Transverse colon (tissue), 4 donors: ENCODE measurements around the gene ITGBL1. TPM values are rescaled to one million over a fixed set of nuclear protein-coding genes. Genes with fewer than 3 reads are reported as not detected.

Source experiments
- DNase-seq: peaks from one replicate; pipeline ENCODE4 v3.0.0-alpha.2; 2019
- H3K27ac ChIP-seq, 4 donors: fragments of 200-600 bp; sonication (generic); 2 replicates each; pipeline ENCODE4 v1.5.1; 2016 to 2018; ENCODE audit warnings: inconsistent platforms in 4 of 4
- H3K27me3 ChIP-seq: fragments of 200-600 bp; sonication (generic); 2 replicates; pipeline ENCODE4 v1.5.1; 2017; ENCODE audit warnings: inconsistent platforms
- H3K36me3 ChIP-seq, 4 donors: fragments of 200-600 bp; sonication (generic); 2 replicates each; pipeline ENCODE4 v1.5.1; 2017 to 2019; ENCODE audit warnings: inconsistent platforms in 4 of 4
- H3K4me1 ChIP-seq, 4 donors: fragments of 200-600 bp; sonication (generic); 2 replicates each; pipeline ENCODE4 v1.5.1; 2017 to 2020; ENCODE audit warnings: inconsistent platforms in 4 of 4
- H3K4me3 ChIP-seq, 4 donors: fragments of 200-600 bp; sonication (generic); 1 replicate in 1 of 4; 2 replicates in 3 of 4; pipeline versions ENCODE4 v1.5.1 to v1.6.1; 2017 to 2019; ENCODE audit warnings: inconsistent platforms in 4 of 4
- H3K9me3 ChIP-seq, 2 donors: fragments of 200-600 bp; sonication (generic); 2 replicates each; pipeline ENCODE4 v1.5.1; 2017 to 2019; ENCODE audit warnings: inconsistent platforms in 2 of 2
- CTCF ChIP-seq, 5 experiments: fragments of 200-600 bp in 3 of 5; fragments of 450-650 bp in 2 of 5; sonication (generic) in 3 of 5; IDR thresholded peaks; 1 replicate in 2 of 5; 2 replicates in 3 of 5; pipeline ENCODE4 v1.5.1; 2016 to 2017; ENCODE audit warnings: antibody characterized with exemption in 5 of 5, inconsistent platforms in 3 of 5, mild to moderate bottlenecking in 2 of 5, moderate library complexity in 1 of 5
- EP300 ChIP-seq: sonication (generic); formaldehyde crosslinking; IDR thresholded peaks from one replicate; pipeline ENCODE4 v1.6.1; 2017; ENCODE audit warnings: antibody characterized with exemption, low read depth
- POLR2A ChIP-seq: fragments of 450-650 bp; IDR thresholded peaks from one replicate; pipeline ENCODE4 v1.6.1; 2016; ENCODE audit warnings: antibody characterized with exemption, mild to moderate bottlenecking, moderate library complexity
- POLR2AphosphoS5 ChIP-seq, 3 donors: sonication (generic); formaldehyde crosslinking; IDR thresholded peaks; one replicate each; pipeline ENCODE4 v1.6.1; 2016; ENCODE audit warnings: antibody characterized with exemption in 3 of 3
- WGBS, 2 donors: methylation state at CpG; one replicate each; pipeline ENCODE4 v1.1.5; 2018; ENCODE audit warnings: low coverage in 1 of 2; 5-methylcytosine and 5-hydroxymethylcytosine counted together
- in situ Hi-C, 4 donors: fragments of 200-750 bp; cut with MboI; loops; one replicate each; pipeline versions ENCODE4 v1.15.0 to v1.15.1; 2017; ENCODE audit warnings: low sequenced_read_pairs in 3 of 4, low pct_ligation_motif_present in 1 of 4, low pct_unique_long_range_greater_than_20kb in 1 of 4
- intact Hi-C: fragments of 100-400 bp; cut with DNase I; formaldehyde crosslinking; loops from one replicate; pipeline ENCODE4 v1.15.1; 2023; ENCODE audit warnings: low total_unique reads
- total RNA-seq, 4 donors: library from RNA; depleted of rRNA; stranded (reverse); fragments of >200 nt; gene quantifications; one replicate each; pipeline ENCODE4 v1.1.0, GENCODE V29; 2016

The ITGBL1 gene
- total RNA-seq, 4 donors from 2014 or later = 0.48 to 0.80 (median 0.68) TPM; not detected in 1

DNA sequence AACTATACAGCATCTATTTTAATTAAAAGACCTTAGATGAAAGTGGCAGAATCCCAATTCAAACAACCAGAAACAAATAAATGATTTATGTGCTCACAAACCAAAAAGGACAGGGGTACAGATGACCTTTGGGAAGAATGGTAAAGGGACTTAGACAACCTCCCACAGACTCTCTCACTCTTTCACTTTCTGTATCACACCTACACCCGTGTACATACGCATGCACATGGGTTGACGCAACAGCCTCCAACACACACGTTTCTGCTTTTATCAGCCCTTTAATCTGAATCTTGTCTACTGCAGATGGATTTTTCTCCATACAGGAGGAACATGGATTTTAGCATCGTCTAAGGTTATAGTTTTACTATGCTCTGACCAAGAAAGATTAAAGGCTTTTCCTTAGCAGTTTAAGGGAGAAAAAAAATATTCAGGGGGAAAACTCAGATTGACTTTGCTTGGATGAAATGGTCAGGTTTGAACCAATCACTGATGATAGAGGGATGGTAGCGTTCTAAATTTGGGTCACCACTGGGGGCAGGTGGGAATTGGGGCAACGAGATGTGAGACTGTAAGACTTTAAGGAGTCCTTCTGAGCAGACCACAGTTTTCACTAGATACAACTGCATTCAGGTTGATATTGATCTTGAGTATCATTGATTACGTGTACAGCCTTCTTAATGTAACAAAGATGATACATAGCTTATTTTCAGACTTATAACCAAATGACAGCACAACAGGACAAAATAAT is 166.1 kb downstream of the ITGBL1 start:
- Histone ChIP-seq H3K9me3 (no peaks in the 10 kb centered on the region), H3K27me3 (no peaks in the 10 kb centered on the region), H3K4me1 (peaks cover 0 to 8% (median 1%) of the 10 kb centered on the region in 4 donors), H3K27ac (no peak overlapping the region), H3K36me3 (no peaks in the 10 kb centered on the region), H3K4me3 (no peak overlapping the region)
- intact Hi-C loops = no loop called here
- TF ChIP-seq CTCF (IDR thresholded peaks at IDR 0.05) = no peak
- no peak for TF ChIP-seq POLR2A
- in situ Hi-C loops = no loop called here
- 65 to 82% methylated on average over 7 to 8 of the region's 8 CpGs for WGBS, 2 donors
- no peak for DNase-seq

DNA sequence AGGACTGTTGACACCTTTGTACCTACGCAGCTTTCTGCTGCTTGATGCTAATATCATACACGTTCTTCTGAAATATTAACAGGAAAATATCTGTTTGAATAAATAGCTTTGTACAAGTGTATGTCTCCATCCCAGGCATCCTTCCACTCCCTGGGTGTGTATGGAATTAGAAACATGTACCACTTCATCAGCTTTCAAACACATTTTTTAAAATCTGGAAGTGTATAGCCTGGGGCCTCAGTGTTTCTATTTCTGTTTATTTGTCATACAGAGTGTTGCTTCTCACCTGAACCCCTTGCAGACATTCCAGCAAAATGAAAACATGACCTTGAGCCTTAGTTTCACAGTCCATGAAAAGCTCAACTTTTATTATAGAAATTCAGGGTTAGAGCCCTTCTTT is 168.6 kb downstream of the ITGBL1 start:
- no peaks in the 10 kb centered on the region for H3K27me3 ChIP-seq
- no peaks in the 10 kb centered on the region for H3K9me3 ChIP-seq
- H3K36me3 ChIP-seq = no peaks in the 10 kb centered on the region
- H3K4me3 ChIP-seq = no peak overlapping the region
- no peak for TF ChIP-seq POLR2AphosphoS5 (IDR thresholded peaks at IDR 0.05)
- no peak for TF ChIP-seq CTCF (IDR thresholded peaks at IDR 0.05)
- TF ChIP-seq EP300 = no peak
- no peak for TF ChIP-seq POLR2A
- no peak overlapping the region for H3K27ac ChIP-seq
- WGBS, 2 donors = 84 to 93% methylated on average over 2 of the region's 2 CpGs
- DNase-seq = no peak
- peaks cover 0 to 32% (median 20%) of the 10 kb centered on the region in 4 donors for H3K4me1 ChIP-seq
- in situ Hi-C loops = no loop called here
- intact Hi-C loops = no loop called here

DNA sequence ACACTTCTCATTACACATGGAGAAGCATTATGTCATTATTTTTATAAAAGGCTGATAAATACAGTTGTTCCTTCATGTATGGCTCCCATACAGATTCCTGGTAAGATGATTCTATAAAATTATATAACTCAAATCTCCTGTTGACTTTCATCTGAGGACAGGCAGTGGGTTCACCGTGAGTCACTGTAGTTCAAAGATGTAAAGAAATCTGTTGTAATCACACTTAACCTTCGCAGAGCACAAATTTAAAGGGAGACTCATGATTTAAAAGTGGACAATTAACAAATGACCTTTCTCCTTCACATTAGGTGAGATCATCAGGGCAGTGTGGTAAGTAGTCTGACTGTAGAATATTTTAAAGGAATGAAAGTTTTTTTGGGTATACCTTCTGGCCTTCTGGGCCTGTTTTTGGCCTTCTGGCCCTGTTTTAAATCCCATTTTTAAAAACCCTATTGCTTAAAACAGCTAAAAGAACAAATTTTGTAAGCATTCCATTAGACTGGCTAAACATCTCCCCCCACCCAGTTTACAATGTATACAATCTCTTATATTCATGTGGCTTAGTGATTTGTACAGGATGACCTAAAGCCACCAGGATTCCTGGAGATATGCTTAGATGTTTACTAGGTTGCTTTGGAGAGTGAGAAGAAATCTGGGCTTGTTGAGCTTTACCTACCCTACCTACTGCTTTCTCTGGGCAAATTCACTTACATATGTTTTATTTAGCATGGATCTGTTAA is 171.2 kb downstream of the ITGBL1 start:
- Histone ChIP-seq H3K4me3 (peak overlapping the region in 1 of 4 donors; percentile 18), H3K9me3 (no peaks in the 10 kb centered on the region), H3K27me3 (no peaks in the 10 kb centered on the region), H3K36me3 (no peaks in the 10 kb centered on the region), H3K4me1 (peaks cover 3 to 53% (median 24%) of the 10 kb centered on the region in 4 donors), H3K27ac (peak overlapping the region; percentile 47 to 76 (median 62))
- in situ Hi-C loops (no loop called here), intact Hi-C loops (no loop called here)
- WGBS, 2 donors = 52 to 60% methylated on average over 2 of the region's 2 CpGs
- TF ChIP-seq POLR2AphosphoS5 (IDR thresholded peaks at IDR 0.05) (no peak), POLR2A (no peak), EP300 (no peak), CTCF (IDR thresholded peaks at IDR 0.05) (no peak)
- no peak for DNase-seq

- intact Hi-C loops (no loop called here), in situ Hi-C loops (no loop called here)
- TF ChIP-seq POLR2AphosphoS5 (IDR thresholded peaks at IDR 0.05) = no peak
- TF ChIP-seq CTCF (IDR thresholded peaks at IDR 0.05) = no peak
- no peak for TF ChIP-seq POLR2A
- TF ChIP-seq EP300 = no peak
- Histone ChIP-seq H3K36me3 (no peaks in the 10 kb centered on the region), H3K4me3 (peak overlapping the region in 1 of 4 donors; percentile 18), H3K27me3 (no peaks in the 10 kb centered on the region), H3K27ac (peak overlapping the region; percentile 47 to 76 (median 62)), H3K4me1 (peaks cover 3 to 51% (median 24%) of the 10 kb centered on the region in 4 donors), H3K9me3 (no peaks in the 10 kb centered on the region)
- DNase-seq = no peak
- 28 to 29% methylated on average over 6 to 8 of the region's 8 CpGs for WGBS, 2 donors
Observed at GRCh38 chr13:101624210-101624922, 171.9 kb downstream of the ITGBL1 start.
